SK-N-SH (cell line): ENCODE measurements around the gene ALDH3A2. TPM values are rescaled to one million over a fixed set of nuclear protein-coding genes. Genes with fewer than 3 reads are reported as not detected.

Experiments used
- CTCF ChIA-PET: fragments of 300-600, 350-600 bp; formaldehyde crosslinking; extraction: SDS; loops from one replicate; lab custom pipeline; 2021; lab: Yijun Ruan, JAX
- POLR2A ChIA-PET: fragments of 350-600 bp; sonication (Branson Sonifier 250); formaldehyde crosslinking; extraction: SDS; loops from one replicate; lab custom pipeline; 2020; ENCODE audit warnings: antibody characterized with exemption, inconsistent platforms; lab: Yijun Ruan, JAX
- DNase-seq: peaks from one replicate; pipeline ENCODE4 v3.0.0; 2012
- H2AFZ ChIP-seq: fragments of 200-600 bp; sonication (generic); 2 replicates; pipeline ENCODE4 v1.8.1; 2016; ENCODE audit warnings: antibody characterized with exemption, mild to moderate bottlenecking, low read depth
- H3F3A ChIP-seq: fragments of 200-600 bp; sonication (generic); replicated peaks from 2 replicates; pipeline ENCODE3; 2016; ENCODE audit warnings: antibody characterized with exemption, mild to moderate bottlenecking; ENCODE audit not compliant: insufficient read depth
- H3K27ac ChIP-seq, 2 experiments: fragments of 200-500 bp in 1 of 2; fragments of 200-600 bp in 1 of 2; sonication (Bioruptor generic) in 1 of 2; sonication (generic), shearing (Covaris generic) in 1 of 2; 2 replicates each; pipeline versions ENCODE4 v1.5.1 to v1.6.1; 2014 to 2016; ENCODE audit warnings: low read depth in 2 of 2, inconsistent platforms in 1 of 2, low read length in 1 of 2, mild to moderate bottlenecking in 1 of 2, mixed read lengths in 1 of 2
- H3K27me3 ChIP-seq: fragments of 200-600 bp; sonication (generic), shearing (Covaris generic); 2 replicates; pipeline ENCODE4 v1.6.1; 2016; ENCODE audit warnings: mixed run types; ENCODE audit not compliant: insufficient read depth
- H3K36me3 ChIP-seq, 2 experiments: fragments of 200-500 bp in 1 of 2; fragments of 200-600 bp in 1 of 2; sonication (Bioruptor generic) in 1 of 2; sonication (generic) in 1 of 2; replicated peaks in 1 of 2; 2 replicates each; pipeline versions ENCODE3 to v1.5.1; 2014 to 2016; ENCODE audit warnings: low read length in 1 of 2, mild to moderate bottlenecking in 1 of 2; ENCODE audit not compliant: insufficient read depth in 2 of 2, control insufficient read depth in 1 of 2
- H3K4me1 ChIP-seq, 2 experiments: fragments of 200-500 bp in 1 of 2; fragments of 200-600 bp in 1 of 2; sonication (Bioruptor generic) in 1 of 2; sonication (generic), shearing (Covaris generic) in 1 of 2; 2 replicates each; pipeline versions ENCODE4 v1.5.1 to v1.6.1; 2014 to 2016; ENCODE audit warnings: low read depth in 1 of 2, low read length in 1 of 2, mixed run types in 1 of 2; ENCODE audit not compliant: insufficient read depth in 2 of 2, control insufficient read depth in 1 of 2
- H3K4me2 ChIP-seq: fragments of 200-600 bp; sonication (generic), shearing (Covaris generic); 2 replicates; pipeline ENCODE4 v1.6.1; 2017; ENCODE audit warnings: mixed run types
- H3K4me3 ChIP-seq, 2 experiments: fragments of 200-500 bp in 1 of 2; fragments of 200-600 bp in 1 of 2; sonication (Bioruptor generic) in 1 of 2; sonication (generic), shearing (Covaris generic) in 1 of 2; 2 replicates each; pipeline versions ENCODE4 v1.5.1 to v1.8.1; 2014 to 2016; ENCODE audit warnings: low read depth in 2 of 2, inconsistent platforms in 1 of 2, low read length in 1 of 2, mild to moderate bottlenecking in 1 of 2, mixed read lengths in 1 of 2, moderate library complexity in 1 of 2
- H3K79me2 ChIP-seq: fragments of 200-600 bp; sonication (generic); 2 replicates; pipeline ENCODE4 v1.8.1; 2017; ENCODE audit warnings: mild to moderate bottlenecking; ENCODE audit not compliant: insufficient read depth
- H3K9ac ChIP-seq: fragments of 200-600 bp; sonication (generic); 2 replicates; pipeline ENCODE4 v1.6.1; 2017; ENCODE audit warnings: mixed run types
- H3K9me2 ChIP-seq: fragments of 200-600 bp; sonication (generic); 2 replicates; pipeline ENCODE4 v1.6.1; 2017; ENCODE audit warnings: mixed run types
- H3K9me3 ChIP-seq: fragments of 200-600 bp; sonication (generic); 2 replicates; pipeline ENCODE4 v1.6.1; 2017; ENCODE audit warnings: mixed run types, mild to moderate bottlenecking, moderate library complexity
- H4K20me1 ChIP-seq: fragments of 200-600 bp; sonication (generic); 2 replicates; pipeline ENCODE4 v1.6.1; 2017; ENCODE audit warnings: mild to moderate bottlenecking, mixed run types; ENCODE audit not compliant: insufficient read depth
- ELF1 ChIP-seq: IDR thresholded peaks from 2 replicates; pipeline ENCODE4 v1.4.0; 2012
- EP300 ChIP-seq, 2 experiments: IDR thresholded peaks; 2 replicates each; pipeline versions ENCODE4 v1.4.0 to v1.6.1; 2012; ENCODE audit warnings: borderline replicate concordance in 1 of 2, low read depth in 1 of 2, low read length in 1 of 2
- EZH2phosphoT487 ChIP-seq: fragments of 200-600 bp; sonication (generic); IDR thresholded peaks from 2 replicates; pipeline ENCODE4 v1.6.1; 2017; ENCODE audit warnings: low read depth, mixed run types, mild to moderate bottlenecking, antibody characterized with exemption, moderate library complexity, borderline replicate concordance
- FOSL2 ChIP-seq: IDR thresholded peaks from 2 replicates; pipeline ENCODE4 v1.4.0; 2012; ENCODE audit warnings: low read depth, mild to moderate bottlenecking, moderate library complexity, borderline replicate concordance
- FOXJ3 ChIP-seq: sonication (generic); formaldehyde crosslinking; IDR thresholded peaks from 2 replicates; pipeline ENCODE4 v1.5.1; 2020; ENCODE audit warnings: mild to moderate bottlenecking, missing genetic modification reagents
- GABPA ChIP-seq: IDR thresholded peaks from 2 replicates; pipeline ENCODE4 v1.4.0; 2012; ENCODE audit warnings: low read depth, mild to moderate bottlenecking
- JUND ChIP-seq: IDR thresholded peaks from 2 replicates; pipeline ENCODE4 v1.4.0; 2012
- MEF2A ChIP-seq: IDR thresholded peaks from 2 replicates; pipeline ENCODE4 v1.4.0; 2012; ENCODE audit warnings: low read depth, borderline replicate concordance
- MXI1 ChIP-seq: IDR thresholded peaks from 2 replicates; pipeline ENCODE4 v1.6.1; 2012; ENCODE audit warnings: mild to moderate bottlenecking, low read depth, low read length, improper control_type of control experiment
- NFIC ChIP-seq: IDR thresholded peaks from 2 replicates; pipeline ENCODE4 v1.4.0; 2012; ENCODE audit warnings: borderline replicate concordance
- NRF1 ChIP-seq: IDR thresholded peaks from 2 replicates; pipeline ENCODE4 v1.6.1; 2012; ENCODE audit warnings: low read depth, mild to moderate bottlenecking, low read length
- RCOR1 ChIP-seq: fragments of 150-350 bp; IDR thresholded peaks from 2 replicates; pipeline ENCODE4 v1.6.1; 2017; ENCODE audit warnings: antibody characterized with exemption, low read length
- RFX5 ChIP-seq: IDR thresholded peaks from 2 replicates; pipeline ENCODE4 v1.6.1; 2012; ENCODE audit warnings: mild to moderate bottlenecking, improper control_type of control experiment, low read length
- SIN3A ChIP-seq: IDR thresholded peaks from 2 replicates; pipeline ENCODE4 v1.6.1; 2012; ENCODE audit warnings: low read depth, mild to moderate bottlenecking, low read length, moderate library complexity, borderline replicate concordance
- TAF1 ChIP-seq: IDR thresholded peaks from 2 replicates; pipeline ENCODE4 v1.6.1; 2012; ENCODE audit warnings: low read depth, mild to moderate bottlenecking, low read length, moderate library complexity, borderline replicate concordance
- TCF12 ChIP-seq: IDR thresholded peaks from 2 replicates; pipeline ENCODE4 v1.4.0; 2012
- TEAD4 ChIP-seq: IDR thresholded peaks from 2 replicates; pipeline ENCODE4 v1.4.0; 2012; ENCODE audit warnings: mild to moderate bottlenecking, borderline replicate concordance; ENCODE audit not compliant: insufficient read depth
- USF1 ChIP-seq: IDR thresholded peaks from 2 replicates; pipeline ENCODE4 v1.4.0; 2012; ENCODE audit warnings: low read depth, borderline replicate concordance
- WGBS: methylation state at CpG from one replicate; pipeline ENCODE4 v1.1.6; 2017; ENCODE audit warnings: low lambda C conversion rate; 5-methylcytosine and 5-hydroxymethylcytosine counted together
- polyA plus RNA-seq, 3 experiments: library from polyadenylated mRNA; depleted of rRNA; stranded (reverse); fragments of >200 nt; gene quantifications; 2 replicates each; pipeline ENCODE4 v1.2.3, GENCODE V29; 2012
- TF ChIP-seq, protein P1 (sequence below): fragments of 150-350 bp; IDR thresholded peaks from 2 replicates; pipeline ENCODE4 v1.6.1; 2017; ENCODE audit warnings: antibody characterized with exemption, low read length, low read depth, borderline replicate concordance
- TF ChIP-seq, protein P2 (sequence below): fragments of 150-350 bp; IDR thresholded peaks from 2 replicates; pipeline ENCODE4 v1.6.1; 2016; ENCODE audit warnings: mild to moderate bottlenecking, low read depth, low read length
- TF ChIP-seq, protein P3 (sequence below): IDR thresholded peaks from 2 replicates; pipeline ENCODE4 v1.4.0; 2012; ENCODE audit warnings: low read depth

ALDH3A2 gene
- polyA plus RNA-seq, 1 of the 3 experiments (the other 2 are of a cell fraction): 16.6 TPM

DNA sequence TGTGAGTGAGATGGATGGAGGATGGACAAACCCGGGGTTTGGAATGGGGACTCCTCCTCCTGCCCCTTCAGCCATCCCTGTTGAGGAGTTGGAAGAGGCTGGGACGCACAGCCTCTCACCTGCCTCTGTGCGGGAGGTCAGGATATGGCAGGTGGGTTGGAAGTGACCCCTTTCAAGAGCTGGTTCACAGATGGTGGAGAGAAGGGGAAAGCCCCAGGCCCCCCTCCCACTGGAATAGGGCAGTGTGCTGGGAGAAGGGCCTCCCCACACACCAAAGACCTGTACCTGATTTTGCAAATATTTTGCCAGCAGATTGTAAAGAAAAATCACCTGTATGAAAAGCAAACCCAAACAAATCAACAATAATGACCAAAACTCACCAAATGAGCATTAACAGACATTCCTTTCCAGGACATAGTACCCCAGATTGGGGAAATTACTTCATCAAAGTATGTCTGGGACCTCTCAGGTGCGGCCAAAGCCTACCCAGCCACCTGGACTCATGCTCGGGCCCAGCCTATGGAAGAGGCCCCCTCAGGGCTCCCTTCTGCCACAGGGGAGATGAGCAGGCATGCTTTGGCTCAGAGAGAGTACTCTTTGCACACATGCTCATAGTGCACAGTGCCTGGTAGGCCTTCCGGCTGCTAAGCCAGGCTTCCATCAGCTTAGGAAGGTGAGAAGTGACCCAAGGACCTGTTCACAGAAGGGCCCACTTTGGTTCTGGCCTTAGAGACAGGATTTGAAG is 60.1 kb downstream of the ALDH3A2 start:
- WGBS: 84% methylated on average over 6 of the region's 6 CpGs
- H3K4me3 ChIP-seq: no peak overlapping the region
- no peak overlapping the region for H3K27ac ChIP-seq
- H3K9me2 ChIP-seq: no peaks in the 10 kb centered on the region
- H3K36me3 ChIP-seq: no peaks in the 10 kb centered on the region
- CTCF ChIA-PET: interaction anchor here (1.2 kb wide), 1 partner anchor 36 kb away, joined by 6 read pairs; no protein-coding TSS in a partner anchor
- H3K9me3 ChIP-seq: no peaks in the 10 kb centered on the region
- H2AFZ ChIP-seq: no peak overlapping the region
- H3F3A ChIP-seq: no peaks in the 10 kb centered on the region
- TF ChIP-seq FOXJ3 (CRISPR knock-in tag) (no peak), MXI1 (no peak), TAF1 (no peak), JUND (no peak), RCOR1 (no peak), GABPA (no peak), NRF1 (no peak), USF1 (no peak), NFIC (no peak), TCF12 (no peak), EZH2phosphoT487 (no peak), TEAD4 (no peak)
- TF ChIP-seq, protein P1, sequence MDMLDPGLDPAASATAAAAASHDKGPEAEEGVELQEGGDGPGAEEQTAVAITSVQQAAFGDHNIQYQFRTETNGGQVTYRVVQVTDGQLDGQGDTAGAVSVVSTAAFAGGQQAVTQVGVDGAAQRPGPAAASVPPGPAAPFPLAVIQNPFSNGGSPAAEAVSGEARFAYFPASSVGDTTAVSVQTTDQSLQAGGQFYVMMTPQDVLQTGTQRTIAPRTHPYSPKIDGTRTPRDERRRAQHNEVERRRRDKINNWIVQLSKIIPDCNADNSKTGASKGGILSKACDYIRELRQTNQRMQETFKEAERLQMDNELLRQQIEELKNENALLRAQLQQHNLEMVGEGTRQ: no peak
- no peaks in the 10 kb centered on the region for H3K27me3 ChIP-seq
- no peak overlapping the region for H3K4me2 ChIP-seq
- no peak overlapping the region for H3K9ac ChIP-seq
- no peaks in the 10 kb centered on the region for H4K20me1 ChIP-seq
- POLR2A ChIA-PET: no interaction called here
- DNase-seq: no peak
- H3K79me2 ChIP-seq: no peaks in the 10 kb centered on the region
- H3K4me1 ChIP-seq: peaks cover 5 to 9% of the 10 kb centered on the region in 2 experiments; a peak in 1 of 4 replicates

DNA sequence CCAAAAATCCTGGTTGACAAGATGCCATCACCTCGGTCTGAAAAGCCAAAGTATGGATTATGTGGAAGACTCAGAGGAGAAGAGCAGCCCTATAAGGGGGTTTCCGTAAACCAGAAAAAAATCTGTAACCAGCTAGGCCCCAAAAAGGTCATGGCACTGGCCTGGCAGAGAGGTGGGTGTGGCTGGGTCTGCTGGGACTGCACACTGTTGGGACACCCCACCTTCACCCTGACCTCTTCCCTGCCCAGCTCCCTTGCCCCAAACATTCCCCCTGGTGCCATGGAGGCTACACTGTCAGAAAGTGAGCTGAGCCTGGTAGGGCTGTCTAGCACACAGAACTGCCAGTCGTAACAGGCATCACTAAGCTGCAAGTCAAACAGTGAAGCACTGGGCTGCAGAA is 61.3 kb downstream of the ALDH3A2 start:
- Histone ChIP-seq H3K4me1 (no peaks in the 10 kb centered on the region; a peak in 1 of 4 replicates), H4K20me1 (no peaks in the 10 kb centered on the region), H3K36me3 (no peaks in the 10 kb centered on the region), H3K79me2 (no peaks in the 10 kb centered on the region), H3K4me2 (no peak overlapping the region)
- no peak for TF ChIP-seq NRF1
- TF ChIP-seq SIN3A: no peak
- TF ChIP-seq FOSL2: no peak
- no peak for TF ChIP-seq JUND
- TF ChIP-seq, protein P2, sequence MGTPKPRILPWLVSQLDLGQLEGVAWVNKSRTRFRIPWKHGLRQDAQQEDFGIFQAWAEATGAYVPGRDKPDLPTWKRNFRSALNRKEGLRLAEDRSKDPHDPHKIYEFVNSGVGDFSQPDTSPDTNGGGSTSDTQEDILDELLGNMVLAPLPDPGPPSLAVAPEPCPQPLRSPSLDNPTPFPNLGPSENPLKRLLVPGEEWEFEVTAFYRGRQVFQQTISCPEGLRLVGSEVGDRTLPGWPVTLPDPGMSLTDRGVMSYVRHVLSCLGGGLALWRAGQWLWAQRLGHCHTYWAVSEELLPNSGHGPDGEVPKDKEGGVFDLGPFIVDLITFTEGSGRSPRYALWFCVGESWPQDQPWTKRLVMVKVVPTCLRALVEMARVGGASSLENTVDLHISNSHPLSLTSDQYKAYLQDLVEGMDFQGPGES: no peak
- no peak for TF ChIP-seq EZH2phosphoT487
- no peak for TF ChIP-seq TEAD4
- TF ChIP-seq MXI1: no peak
- TF ChIP-seq, protein P3, sequence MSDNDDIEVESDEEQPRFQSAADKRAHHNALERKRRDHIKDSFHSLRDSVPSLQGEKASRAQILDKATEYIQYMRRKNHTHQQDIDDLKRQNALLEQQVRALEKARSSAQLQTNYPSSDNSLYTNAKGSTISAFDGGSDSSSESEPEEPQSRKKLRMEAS: no peak
- TF ChIP-seq RFX5: no peak
- TF ChIP-seq NFIC: no peak
- no peak for TF ChIP-seq USF1
- TF ChIP-seq, protein P1: no peak
- no peak for TF ChIP-seq TAF1
- no peak for TF ChIP-seq GABPA
- no peak for TF ChIP-seq ELF1
- TF ChIP-seq EP300 (IDR thresholded peaks at IDR 0.05; ENCODE audit: borderline replicate concordance in 1 of 2, low read depth in 1 of 2, low read length in 1 of 2): no peak
- no peak for TF ChIP-seq MEF2A
- TF ChIP-seq, all 33 proteins: peak for 0
- Histone ChIP-seq H3K9me3 (no peaks in the 10 kb centered on the region), H3K9me2 (no peaks in the 10 kb centered on the region), H2AFZ (no peak overlapping the region), H3K27ac (no peak overlapping the region), H3K9ac (no peak overlapping the region), H3K4me3 (no peak overlapping the region), H3F3A (no peaks in the 10 kb centered on the region), H3K27me3 (no peaks in the 10 kb centered on the region)
- ChIA-PET POLR2A (no interaction called here), CTCF (interaction anchor here (1.2 kb wide), 1 partner anchor 35 kb away, joined by 6 read pairs; no protein-coding TSS in a partner anchor)
- DNase-seq: no peak
- WGBS: 92% methylated on average over 3 of the region's 3 CpGs
